Epithelial cell of esophagus (primary cell): ENCODE measurements around the gene FYB1.

Experiments used
- DNase-seq: peaks from one replicate; pipeline ENCODE4 v3.0.0; 2010; ENCODE audit warnings: low read depth
- H3K4me3 ChIP-seq: 2 replicates; pipeline ENCODE4 v1.5.1; 2011; ENCODE audit warnings: mild to moderate bottlenecking, low read length, control low read depth
- CTCF ChIP-seq: IDR thresholded peaks from 2 replicates; pipeline ENCODE4 v1.5.1; 2011; ENCODE audit warnings: low read depth, mild to moderate bottlenecking, low read length, control low read depth, inconsistent platforms; ENCODE audit not compliant: insufficient read depth; ENCODE audit errors: missing control alignments

Gene FYB1

GRCh38 chr5:39068099-39068498 lies 151.3 kb downstream of the FYB1 start:
- no peak for DNase-seq
- no peak for TF ChIP-seq CTCF
- no peak overlapping the region for H3K4me3 ChIP-seq

GRCh38 chr5:39064450-39064849 lies 154.9 kb downstream of the FYB1 start:
- no peak overlapping the region for H3K4me3 ChIP-seq
- no peak for DNase-seq

GRCh38 chr5:39063037-39063436 lies 156.3 kb downstream of the FYB1 start:
- no peak overlapping the region for H3K4me3 ChIP-seq
- DNase-seq, result no peak
- TF ChIP-seq CTCF, result no peak

More at GRCh38 chr5:39064450-39064849, 154.9 kb downstream of the FYB1 start:
- no peak for TF ChIP-seq CTCF

DNA sequence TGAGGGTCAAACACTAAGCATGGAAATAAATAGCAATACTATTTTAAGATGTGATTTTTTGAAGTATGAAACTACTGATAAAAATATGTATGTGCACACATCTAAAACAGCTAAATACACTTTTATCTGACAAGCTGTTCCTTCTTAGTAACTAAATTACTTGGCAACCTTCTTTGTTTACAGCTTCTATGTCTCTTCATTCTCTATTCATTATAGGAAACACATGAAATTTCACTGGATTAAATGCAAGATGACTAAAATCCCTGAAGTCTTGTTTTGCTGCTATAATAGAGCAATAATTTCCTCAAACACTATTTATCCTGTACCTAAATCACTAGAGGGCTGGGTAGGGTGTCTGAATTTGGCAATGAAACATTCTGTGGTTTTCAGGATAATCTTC lies 156.8 kb downstream of the FYB1 start:
- no peak for TF ChIP-seq CTCF
- no peak for DNase-seq
- no peak overlapping the region for H3K4me3 ChIP-seq

- TF ChIP-seq CTCF, result no peak
- no peak for DNase-seq
- H3K4me3 ChIP-seq, result no peak overlapping the region
Measured at GRCh38 chr5:39062104-39062503, 157.3 kb downstream of the FYB1 start.

DNA sequence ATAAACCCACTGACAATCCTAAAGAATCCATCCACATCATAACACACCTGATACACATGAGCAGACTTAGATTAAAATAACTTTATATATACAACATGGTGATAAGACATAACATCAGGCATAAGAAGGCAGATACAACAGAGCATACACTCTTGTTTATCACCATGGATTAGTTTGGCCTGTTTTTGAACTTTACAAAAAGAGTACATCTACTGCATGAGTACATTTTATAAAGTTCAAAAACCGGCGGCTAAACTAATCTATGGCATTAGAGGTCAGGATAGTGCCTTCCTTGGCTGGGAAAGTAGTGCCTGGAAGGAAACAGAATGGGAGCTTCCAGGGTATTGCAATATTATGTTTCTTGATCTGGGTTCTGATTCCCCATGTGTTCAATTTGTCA lies 160.3 kb downstream of the FYB1 start:
- H3K4me3 ChIP-seq, result no peak overlapping the region
- TF ChIP-seq CTCF, result no peak
- DNase-seq, result no peak

GRCh38 chr5:39058178-39058921 lies 161.0 kb downstream of the FYB1 start:
- no peak for TF ChIP-seq CTCF
- DNase-seq, result no peak
- no peak overlapping the region for H3K4me3 ChIP-seq
